MCF 10A (cell line): ENCODE data around the gene SLC10A7. TPM values are rescaled to one million over a fixed set of nuclear protein-coding genes. Genes with fewer than 3 reads are reported as not detected.

Experiments
- BruUV-seq: library from RNA; stranded (reverse); fragments of 400-500 nt; replicated peaks from 2 replicates; lab custom pipeline; 2021; lab: Mats Ljungman, UMichigan
- CTCF ChIA-PET: fragments of 300-600 bp; sonication (Branson Sonifier 250); formaldehyde crosslinking; extraction: SDS; loops from one replicate; lab custom pipeline; 2021; ENCODE audit warnings: antibody characterized with exemption, inconsistent platforms; lab: Yijun Ruan, JAX
- POLR2A ChIA-PET: fragments of 300-600, 350-650 bp; sonication (Branson Sonifier 250); formaldehyde crosslinking; extraction: SDS; loops from one replicate; lab custom pipeline; 2020; ENCODE audit warnings: antibody characterized with exemption, inconsistent platforms; lab: Yijun Ruan, JAX
- DNase-seq: peaks from one replicate; pipeline ENCODE4 v3.0.0-alpha.2; 2018; ENCODE audit not compliant: unreplicated experiment
- H3K27ac Mint-ChIP-seq: one replicate; pipeline ENCODE4 v1.8.0; 2022; ENCODE audit warnings: mild to moderate bottlenecking, low read depth, mixed read lengths; ENCODE audit not compliant: unreplicated experiment
- H3K27me3 Mint-ChIP-seq: one replicate; pipeline ENCODE4 v1.8.0; 2022; ENCODE audit warnings: mixed read lengths; ENCODE audit not compliant: insufficient read depth, unreplicated experiment
- H3K36me3 Mint-ChIP-seq: one replicate; pipeline ENCODE4 v1.8.0; 2022; ENCODE audit warnings: mild to moderate bottlenecking, moderate library complexity, mixed read lengths; ENCODE audit not compliant: insufficient read depth, unreplicated experiment
- H3K4me1 Mint-ChIP-seq: one replicate; pipeline ENCODE4 v1.8.0; 2022; ENCODE audit warnings: mixed read lengths; ENCODE audit not compliant: insufficient read depth, unreplicated experiment
- H3K4me3 Mint-ChIP-seq: one replicate; pipeline ENCODE4 v1.8.0; 2022; ENCODE audit warnings: mild to moderate bottlenecking, moderate library complexity, mixed read lengths; ENCODE audit not compliant: unreplicated experiment
- H3K9me3 Mint-ChIP-seq: one replicate; pipeline ENCODE4 v1.8.0; 2022; ENCODE audit warnings: mixed read lengths; ENCODE audit not compliant: unreplicated experiment
- CTCF ChIP-seq: fragments of 200-600 bp; IDR thresholded peaks from one replicate; pipeline ENCODE4 v1.8.0; 2022; ENCODE audit warnings: antibody characterized with exemption, mild to moderate bottlenecking; ENCODE audit not compliant: unreplicated experiment
- intact Hi-C: fragments of 100-400 bp; cut with micrococcal nuclease; formaldehyde crosslinking; loops from 2 replicates; pipeline ENCODE4 v1.14.1; 2022
- total RNA-seq: library from RNA; stranded (reverse); gene quantifications from 2 replicates; pipeline ENCODE4 v1.2.3, GENCODE V29; 2022

Gene SLC10A7
- total RNA-seq, 1 experiment from 2014 or later = 23.0 TPM

- no TSS peak for BruUV-seq
- POLR2A ChIA-PET = interaction anchor here (0.6 to 0.9 kb wide), 3 partner anchors 24 to 413 kb away, joined by 3 to 4 read pairs (median 3); no protein-coding TSS in a partner anchor
- no peak for TF ChIP-seq CTCF
Observed at GRCh38 chr4:146442801-146443200, 78.9 kb downstream of the SLC10A7 start.

GRCh38 chr4:146439999-146440398 lies 81.7 kb downstream of the SLC10A7 start:
- no peak for DNase-seq
- no TSS peak for BruUV-seq
- no peaks in the 10 kb centered on the region for H3K9me3 Mint-ChIP-seq
- peaks cover 14% of the 10 kb centered on the region for H3K4me1 Mint-ChIP-seq
- peaks cover 2% of the 10 kb centered on the region for H3K36me3 Mint-ChIP-seq
- intact Hi-C loops = no loop called here
- H3K4me3 Mint-ChIP-seq = no peak overlapping the region
- no peak for TF ChIP-seq CTCF
- H3K27ac Mint-ChIP-seq = no peak overlapping the region
- CTCF ChIA-PET = no interaction called here
- no peaks in the 10 kb centered on the region for H3K27me3 Mint-ChIP-seq
- POLR2A ChIA-PET = no interaction called here

More at GRCh38 chr4:146442801-146443200, 78.9 kb downstream of the SLC10A7 start:
- Mint-ChIP-seq H3K9me3 (no peaks in the 10 kb centered on the region), H3K27me3 (no peaks in the 10 kb centered on the region), H3K4me3 (no peak overlapping the region), H3K36me3 (peaks cover 6% of the 10 kb centered on the region), H3K4me1 (peaks cover 8% of the 10 kb centered on the region), H3K27ac (peak overlapping the region; percentile 63)
- intact Hi-C loops = no loop called here
- DNase-seq = peak; percentile 42
- CTCF ChIA-PET = interaction anchor here (1.2 kb wide), 1 partner anchor 16 kb away, joined by 3 read pairs; no protein-coding TSS in a partner anchor

GRCh38 chr4:146439437-146439836 lies 82.3 kb downstream of the SLC10A7 start:
- CTCF ChIA-PET = no interaction called here
- intact Hi-C loops = no loop called here
- DNase-seq = no peak
- H3K27ac Mint-ChIP-seq = no peak overlapping the region
- POLR2A ChIA-PET = no interaction called here
- no peaks in the 10 kb centered on the region for H3K27me3 Mint-ChIP-seq
- no peaks in the 10 kb centered on the region for H3K36me3 Mint-ChIP-seq
- peaks cover 14% of the 10 kb centered on the region for H3K4me1 Mint-ChIP-seq
- BruUV-seq = no TSS peak
- TF ChIP-seq CTCF = no peak
- H3K9me3 Mint-ChIP-seq = no peaks in the 10 kb centered on the region
- no peak overlapping the region for H3K4me3 Mint-ChIP-seq

- ChIA-PET CTCF (no interaction called here), POLR2A (no interaction called here)
- TF ChIP-seq CTCF = no peak
- Mint-ChIP-seq H3K27ac (no peak overlapping the region), H3K4me1 (peaks cover 11% of the 10 kb centered on the region), H3K9me3 (no peaks in the 10 kb centered on the region), H3K36me3 (no peaks in the 10 kb centered on the region), H3K4me3 (no peak overlapping the region), H3K27me3 (no peaks in the 10 kb centered on the region)
- intact Hi-C loops = no loop called here
- no TSS peak for BruUV-seq
- no peak for DNase-seq
Observed at GRCh38 chr4:146437778-146438177, 84.0 kb downstream of the SLC10A7 start.
